GM23338 (cell line): Measurements from ENCODE around the gene KRAS. TPM values are rescaled to one million over a fixed set of nuclear protein-coding genes. Genes with fewer than 3 reads are reported as not detected.

Source experiments
- ATAC-seq: fragments of 200-7000 bp; cut with Tn5 transposase; 3 replicates; pipeline ENCODE4 v1.9.1; 2020
- DNase-seq: peaks from one replicate; pipeline ENCODE4 v3.0.0-alpha.2; 2015; ENCODE audit warnings: low spot score
- H2AFZ ChIP-seq: fragments of 200-600 bp; sonication (generic); 2 replicates; pipeline ENCODE4 v1.8.0; 2016; ENCODE audit warnings: antibody characterized with exemption, mild to moderate bottlenecking, moderate library complexity
- H3F3A ChIP-seq: fragments of 200-600 bp; sonication (generic); replicated peaks from 2 replicates; pipeline ENCODE4 v1.8.0; 2017; ENCODE audit warnings: antibody characterized with exemption, mixed run types, low read depth
- H3K27ac ChIP-seq: fragments of 200-600 bp; sonication (generic); 2 replicates; pipeline ENCODE4 v1.6.1; 2016; ENCODE audit warnings: low read depth
- H3K27me3 ChIP-seq: fragments of 200-600 bp; sonication (generic); 2 replicates; pipeline ENCODE4 v1.8.0; 2016; ENCODE audit warnings: mild to moderate bottlenecking, mixed run types, moderate library complexity; ENCODE audit not compliant: insufficient read depth
- H3K36me3 ChIP-seq: fragments of 200-600 bp; sonication (generic); 2 replicates; pipeline ENCODE4 v1.8.0; 2016; ENCODE audit warnings: mild to moderate bottlenecking; ENCODE audit not compliant: insufficient read depth
- H3K4me1 ChIP-seq: fragments of 200-600 bp; sonication (generic); 2 replicates; pipeline ENCODE4 v1.8.0; 2016; ENCODE audit warnings: mild to moderate bottlenecking, moderate library complexity; ENCODE audit not compliant: insufficient read depth
- H3K4me2 ChIP-seq: fragments of 200-600 bp; sonication (generic); 2 replicates; pipeline ENCODE4 v1.7.1; 2017; ENCODE audit warnings: mixed run types
- H3K4me3 ChIP-seq: fragments of 200-600 bp; sonication (generic); 2 replicates; pipeline ENCODE4 v1.6.1; 2016; ENCODE audit warnings: mixed run types
- H3K79me2 ChIP-seq: fragments of 200-600 bp; sonication (generic); replicated peaks from 2 replicates; pipeline ENCODE4 v1.8.0; 2017; ENCODE audit warnings: mild to moderate bottlenecking; ENCODE audit not compliant: insufficient read depth
- H3K9me2 ChIP-seq: fragments of 200-600 bp; sonication (generic); 2 replicates; pipeline ENCODE4 v1.8.0; 2017; ENCODE audit not compliant: insufficient read depth
- H4K20me1 ChIP-seq: fragments of 200-600 bp; sonication (generic); replicated peaks from 2 replicates; pipeline ENCODE4 v1.8.0; 2017; ENCODE audit warnings: mild to moderate bottlenecking; ENCODE audit not compliant: insufficient read depth
- H3K27ac Mint-ChIP-seq: 2 replicates; pipeline ENCODE4 v1.8.0; 2020; ENCODE audit warnings: inconsistent platforms, mild to moderate bottlenecking, moderate library complexity, mixed read lengths
- H3K27me3 Mint-ChIP-seq: 3 replicates; pipeline ENCODE4 v1.8.0; 2022; ENCODE audit warnings: low read depth, mild to moderate bottlenecking, moderate library complexity, mixed read lengths, inconsistent platforms; ENCODE audit not compliant: insufficient read depth, poor library complexity
- H3K36me3 Mint-ChIP-seq: 3 replicates; pipeline ENCODE4 v1.8.0; 2021; ENCODE audit warnings: low read depth, mild to moderate bottlenecking, inconsistent platforms, moderate library complexity, mixed read lengths
- H3K4me1 Mint-ChIP-seq: 3 replicates; pipeline ENCODE4 v1.8.0; 2020; ENCODE audit warnings: mild to moderate bottlenecking, inconsistent platforms, mixed read lengths
- H3K4me3 Mint-ChIP-seq: 3 replicates; pipeline ENCODE4 v1.8.0; 2021; ENCODE audit warnings: moderate library complexity, mild to moderate bottlenecking, inconsistent platforms, mixed read lengths
- H3K9me3 Mint-ChIP-seq: 3 replicates; pipeline ENCODE4 v1.8.0; 2020; ENCODE audit warnings: moderate library complexity, mild to moderate bottlenecking, inconsistent platforms, mixed read lengths
- CTCF ChIP-seq, 2 experiments: fragments of 200-600 bp in 1 of 2; sonication (generic) in 1 of 2; conservative IDR thresholded peaks; 2 replicates each; pipeline versions ENCODE4 v1.5.1 to v1.6.1; 2016 to 2017; ENCODE audit warnings: antibody characterized with exemption in 2 of 2, low read depth in 2 of 2, mild to moderate bottlenecking in 2 of 2, moderate library complexity in 1 of 2
- NANOG ChIP-seq: IDR thresholded peaks from 2 replicates; pipeline ENCODE4 v1.6.1; 2016; ENCODE audit warnings: antibody characterized with exemption, borderline replicate concordance
- POLR2AphosphoS5 ChIP-seq: IDR thresholded peaks from 2 replicates; pipeline ENCODE4 v1.6.1; 2016; ENCODE audit warnings: antibody characterized with exemption, low read depth
- STAT1 ChIP-seq: IDR thresholded peaks from one replicate; pipeline ENCODE4 v1.6.1; 2016; ENCODE audit warnings: antibody characterized with exemption; ENCODE audit not compliant: unreplicated experiment
- ZNF114 ChIP-seq: fragments of 250-450 bp; sonication (Bioruptor Pico); IDR thresholded peaks from 2 replicates; pipeline ENCODE4 v1.5.0; 2020; ENCODE audit warnings: mild to moderate bottlenecking, moderate library complexity
- ZNF331 ChIP-seq: fragments of 250-450 bp; sonication (Bioruptor Pico); IDR thresholded peaks from 2 replicates; pipeline ENCODE4 v1.5.0; 2020; ENCODE audit warnings: low read depth, mild to moderate bottlenecking, moderate library complexity
- ZNF462 ChIP-seq: fragments of 250-450 bp; sonication (Bioruptor Pico); IDR thresholded peaks from 2 replicates; pipeline ENCODE4 v1.5.0; 2020; ENCODE audit warnings: mild to moderate bottlenecking, moderate library complexity
- polyA plus RNA-seq: library from polyadenylated mRNA; unstranded; fragments of >200 nt; fragmentation: Nextera tagmentation; extraction: Ambion mirVana; gene quantifications from 2 replicates; pipeline ENCODE4 v1.2.1, GENCODE V29; 2016
- total RNA-seq: library from RNA; depleted of rRNA; stranded (reverse); fragments of >200 nt; shearing (Covaris generic); gene quantifications from 2 replicates; pipeline ENCODE4 v1.2.3, GENCODE V29; 2014

Gene KRAS
- total and polyA plus RNA-seq, 2 experiments from 2014 or later = 54.7 to 131 TPM

- TF ChIP-seq ZNF462 = no peak
These were observed 7.0 kb upstream of the KRAS start (continued) for GRCh38 chr12:25257590-25258324.

GRCh38 chr12:25256826-25257225 is 6.1 kb upstream of the KRAS start:
- Histone ChIP-seq H3K9me2 (no peaks in the 10 kb centered on the region), H3K36me3 (no peaks in the 10 kb centered on the region), H3K4me3 (no peak overlapping the region), H3K27ac (peak overlapping the region; percentile 76), H4K20me1 (no peaks in the 10 kb centered on the region), H3K27me3 (peaks cover 13% of the 10 kb centered on the region; the same call in 1 of the 2 replicates), H3K4me1 (peaks cover 18% of the 10 kb centered on the region), H3F3A (no peaks in the 10 kb centered on the region), H2AFZ (peak overlapping the region; percentile 95), H3K79me2 (no peaks in the 10 kb centered on the region), H3K4me2 (peak overlapping the region; percentile 37)
- peak overlapping the region; percentile 5; the same call in 1 of the 3 replicates for H3K4me3 Mint-ChIP-seq
- ATAC-seq = peak; percentile 82
- no peaks in the 10 kb centered on the region for H3K36me3 Mint-ChIP-seq
- H3K9me3 Mint-ChIP-seq = no peaks in the 10 kb centered on the region
- peaks cover 30% of the 10 kb centered on the region for H3K4me1 Mint-ChIP-seq
- H3K27ac Mint-ChIP-seq = peak overlapping the region; percentile 92
- H3K27me3 Mint-ChIP-seq = peaks cover 6% of the 10 kb centered on the region
- peak; percentile 35 for DNase-seq
- TF ChIP-seq NANOG (no peak), ZNF462 (no peak), CTCF (conservative IDR thresholded peaks at IDR 0.05; ENCODE audit: low read depth in 2 of 2) (no peak), ZNF114 (no peak), POLR2AphosphoS5 (no peak), STAT1 (no peak), ZNF331 (no peak)
